NCI-H146 treated with DMSO at 0.1 percent for 48 hours (cell line): ENCODE measurements around the gene GABARAPL2.
"Not testable (repeated sequence)": the region's sequence is repeated elsewhere in the genome, so short reads cannot be mapped to it uniquely, and the experiment has no call there.

Experiments
- DNase-seq: peaks from one replicate; lab custom pipeline; 2025; ENCODE audit not compliant: unreplicated experiment; lab: John Stamatoyannopoulos, UW

The GABARAPL2 gene

DNA sequence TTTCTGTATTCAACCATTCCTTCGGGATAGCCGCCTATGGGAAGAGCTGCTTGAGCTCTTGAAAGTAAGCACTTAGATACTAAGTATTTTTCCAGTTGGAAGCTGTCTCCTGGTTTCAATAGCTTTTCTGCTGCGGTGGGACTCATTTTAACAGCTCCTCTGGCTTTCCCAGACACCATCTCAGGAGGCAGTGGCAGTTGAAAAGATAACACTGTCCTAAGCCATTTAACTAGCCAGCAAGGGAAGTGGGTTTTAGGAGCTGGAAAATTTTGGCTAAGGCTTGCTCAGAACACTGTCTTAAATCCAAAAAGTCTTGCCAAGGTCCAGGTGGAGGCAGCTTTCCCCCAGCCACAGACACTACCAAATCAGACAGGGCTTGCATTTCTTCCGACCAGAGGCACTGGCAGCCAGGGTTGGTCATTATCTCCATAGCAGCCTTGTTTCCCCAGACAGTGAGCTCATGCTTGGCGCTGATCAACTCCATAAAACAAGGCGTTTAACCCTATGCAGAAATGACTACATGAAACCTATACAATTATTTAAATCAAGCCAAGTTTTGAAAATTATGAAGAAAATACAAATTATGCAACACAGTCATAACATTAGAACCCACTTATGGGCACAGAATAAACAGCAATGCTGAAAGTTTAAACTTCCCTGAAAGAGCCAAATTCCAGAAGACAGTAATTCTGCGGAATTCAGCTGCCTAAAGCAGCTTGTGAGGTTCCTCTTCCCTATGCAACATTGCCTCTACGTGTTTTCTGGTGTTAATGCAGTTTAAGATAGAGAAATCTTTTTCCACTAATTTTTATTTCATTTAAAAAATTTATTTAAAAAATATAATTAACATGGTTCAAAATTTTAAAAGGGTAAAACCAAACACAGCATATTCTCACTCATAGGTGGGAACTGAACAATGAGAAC lies 25.0 kb downstream of the GABARAPL2 start:
- DNase-seq, result no peak

DNA sequence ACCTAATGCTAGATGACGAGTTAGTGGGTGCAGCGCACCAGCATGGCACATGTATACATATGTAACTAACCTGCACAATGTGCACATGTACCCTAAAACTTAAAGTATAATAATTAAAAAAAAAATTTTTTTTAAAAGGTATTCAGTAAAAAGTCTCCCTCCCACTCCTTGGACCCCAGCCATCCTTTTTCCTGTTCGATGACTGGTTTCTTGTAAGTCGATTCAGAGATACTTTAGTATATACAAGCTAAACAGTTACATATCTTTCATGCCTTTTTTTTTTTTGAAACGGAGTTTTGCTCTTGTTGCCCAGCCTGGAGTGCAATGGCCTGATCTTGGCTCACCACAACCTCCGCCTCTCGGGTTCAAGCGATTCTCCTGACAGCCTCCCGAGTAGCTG lies 25.7 kb downstream of the GABARAPL2 start:
- DNase-seq, result not testable (repeated sequence)

DNA sequence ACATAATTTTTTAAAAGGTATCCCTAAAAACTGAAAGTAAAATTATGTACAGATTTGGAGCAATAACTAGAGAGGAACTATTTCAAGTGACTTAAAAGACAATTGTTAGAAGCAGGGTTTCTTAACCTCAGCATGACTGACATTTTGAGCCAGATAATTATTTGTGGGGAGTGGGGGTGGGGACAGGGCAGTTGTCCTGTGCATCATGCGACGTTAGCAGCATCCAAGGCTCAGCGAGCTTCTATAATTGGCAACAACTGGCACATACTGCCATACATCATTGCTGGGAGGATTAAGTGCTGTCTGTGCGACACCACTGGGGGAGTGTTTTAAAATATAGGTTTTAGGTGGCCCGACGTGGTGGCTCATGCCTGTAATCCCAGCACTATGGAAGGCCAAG lies 27.1 kb downstream of the GABARAPL2 start:
- DNase-seq, result no peak

DNA sequence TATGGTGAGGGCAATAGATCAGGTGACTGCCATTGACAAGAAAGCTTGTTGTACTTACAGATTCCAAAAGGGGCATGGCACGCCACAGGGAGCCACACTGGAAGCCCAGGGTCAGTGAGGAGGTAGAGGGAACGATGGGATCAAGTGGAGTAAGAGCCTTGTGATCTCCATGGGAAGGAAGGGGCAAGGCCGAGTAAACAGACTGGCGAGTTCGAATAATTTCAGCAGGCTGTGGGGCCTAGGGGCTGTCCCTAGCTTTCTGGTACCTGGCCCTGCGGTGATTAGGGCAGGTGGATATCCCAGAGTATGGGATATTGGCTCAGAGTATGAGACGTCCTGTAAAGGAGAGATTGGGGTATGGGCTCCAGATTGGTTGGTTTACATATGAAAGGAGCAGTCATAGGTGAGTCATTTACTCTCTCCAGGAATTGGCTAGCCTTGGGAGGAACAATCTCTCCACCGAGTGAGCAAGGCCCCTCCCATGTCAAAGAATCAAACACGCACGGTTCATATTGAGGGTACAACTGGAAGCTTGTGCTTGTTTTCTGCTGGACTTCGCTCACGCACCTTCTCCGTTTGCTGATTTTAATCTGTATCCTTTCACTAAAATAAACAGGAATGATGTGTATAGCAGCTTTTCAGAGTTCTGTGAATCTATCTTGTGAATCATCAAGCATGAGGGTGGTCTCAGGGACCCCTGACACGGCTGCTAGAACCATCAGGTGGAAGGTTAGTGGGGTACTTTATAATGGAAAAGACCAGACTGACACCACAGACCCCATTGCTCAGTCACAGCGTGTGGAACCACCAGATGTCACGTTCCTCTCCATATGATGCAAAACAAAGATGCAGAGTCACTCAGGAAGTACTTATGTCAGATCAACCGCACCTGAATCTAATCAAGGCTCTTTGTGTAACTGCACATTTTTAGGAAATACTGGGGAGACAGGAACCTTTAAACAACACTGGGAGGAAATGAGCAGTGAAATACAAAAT lies 27.9 kb downstream of the GABARAPL2 start:
- DNase-seq, result no peak

DNA sequence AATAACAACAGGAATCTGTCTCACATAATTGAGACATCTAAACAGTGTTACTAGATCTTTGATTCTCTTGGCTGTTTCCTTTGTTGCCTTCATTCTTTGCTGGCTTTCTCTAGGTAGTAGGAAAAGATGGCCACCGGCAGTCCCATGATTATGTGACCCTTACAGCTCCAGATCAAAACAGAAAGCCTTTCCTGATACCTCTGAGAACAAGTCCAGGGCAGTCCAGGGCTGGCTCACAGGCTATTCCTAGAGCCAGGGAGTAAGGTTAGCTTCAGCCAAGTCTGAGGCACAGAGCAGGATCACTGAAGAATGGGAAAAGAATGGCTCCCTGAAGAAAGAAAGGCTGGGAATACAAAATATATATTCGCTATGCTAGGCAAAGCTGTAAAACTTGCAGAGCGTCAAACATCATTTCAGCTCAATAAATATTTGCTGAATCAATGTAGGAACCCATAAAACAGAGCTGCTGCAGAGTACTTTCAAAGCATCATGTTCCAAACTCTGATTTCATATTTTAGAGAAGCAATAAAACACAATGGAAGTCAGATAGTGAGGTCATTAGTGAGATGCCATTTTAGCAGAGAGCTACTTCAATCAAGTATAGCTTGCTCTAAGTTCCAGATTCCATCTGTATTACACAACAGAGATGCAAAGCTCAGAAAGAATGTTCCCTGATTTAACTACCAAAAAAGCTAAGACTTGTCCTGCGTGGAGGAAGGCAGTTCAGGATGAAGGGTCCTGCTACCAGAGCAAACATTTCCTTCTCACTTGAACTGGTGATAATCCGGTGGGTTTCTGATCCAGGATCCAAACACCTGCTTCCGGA lies 33.5 kb downstream of the GABARAPL2 start:
- DNase-seq, result no peak

DNA sequence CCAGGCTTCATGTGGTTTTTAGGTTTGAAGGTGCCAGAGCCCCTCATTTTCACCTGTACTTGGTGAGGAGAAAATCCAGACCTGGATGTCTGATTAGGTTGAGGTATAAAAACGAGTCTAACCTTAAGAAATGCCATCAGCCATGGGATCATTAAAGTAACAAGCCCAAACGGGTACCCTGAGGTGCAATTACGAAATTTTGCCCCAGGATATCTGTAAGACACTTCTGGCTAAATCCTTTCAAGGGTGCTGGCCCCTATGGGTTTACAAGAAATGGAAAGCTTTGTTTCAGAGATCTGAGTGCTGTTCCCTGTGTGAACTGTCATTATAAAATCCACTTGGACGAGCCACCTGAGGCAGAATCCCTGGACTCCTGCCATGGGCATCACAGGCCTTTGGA lies 37.1 kb downstream of the GABARAPL2 start:
- DNase-seq, result no peak

DNA sequence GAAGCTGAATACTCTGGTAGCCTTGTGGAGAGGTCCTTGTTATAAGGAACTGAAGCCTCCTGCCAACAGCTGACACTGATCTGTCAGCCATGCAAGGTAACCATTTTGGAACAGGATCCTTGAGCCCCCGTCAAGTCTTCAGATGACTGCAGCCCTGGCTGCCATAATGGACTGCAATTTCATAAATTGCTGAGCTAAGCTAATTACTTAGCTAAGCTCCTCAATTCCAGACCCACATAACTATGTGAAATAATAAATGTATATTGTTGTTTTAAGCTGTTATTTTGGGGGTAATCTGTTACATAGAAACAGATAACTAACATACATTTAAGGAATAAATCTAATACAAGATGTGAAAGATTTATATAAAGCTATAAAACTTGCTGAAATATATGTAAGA lies 40.3 kb downstream of the GABARAPL2 start:
- no peak for DNase-seq

DNA sequence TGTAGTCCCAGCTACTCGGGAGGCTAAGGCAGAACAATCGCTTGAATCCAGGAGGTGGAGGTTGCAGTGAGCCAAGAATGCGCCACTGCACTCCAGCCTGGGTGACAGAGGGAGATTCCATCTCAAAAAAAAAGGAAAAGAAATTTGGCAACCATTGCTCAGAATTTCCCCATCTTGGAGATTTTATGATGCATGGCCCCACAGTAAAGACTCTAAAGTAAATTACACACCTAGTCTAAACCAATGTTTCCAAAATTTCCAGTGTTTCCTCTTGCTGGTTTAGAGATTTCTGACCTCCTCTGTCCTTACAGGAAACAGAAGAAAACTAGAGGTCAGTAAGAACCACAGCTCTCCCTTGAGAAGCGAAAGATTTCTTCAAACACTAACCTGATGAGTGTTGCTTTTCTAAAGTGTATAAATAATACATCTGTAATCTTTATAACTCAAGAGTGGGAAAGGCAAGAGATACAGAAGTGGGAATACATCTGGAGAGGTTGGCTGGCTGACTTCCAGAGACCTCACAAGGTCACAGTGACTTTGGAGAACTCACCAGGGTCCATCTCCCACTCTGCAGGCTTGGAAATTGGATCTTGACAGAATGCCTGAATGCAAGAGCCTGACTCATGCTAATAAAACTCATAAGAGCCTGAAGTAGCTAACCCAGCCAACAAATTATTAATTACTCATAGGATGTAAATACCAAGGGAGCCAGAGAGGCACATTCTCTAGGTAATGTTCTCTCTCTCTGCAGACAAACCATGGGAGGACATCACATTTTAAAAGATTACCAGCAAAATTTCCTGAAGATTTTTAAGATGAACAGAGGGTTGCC lies 48.1 kb downstream of the GABARAPL2 start:
- no peak for DNase-seq

DNA sequence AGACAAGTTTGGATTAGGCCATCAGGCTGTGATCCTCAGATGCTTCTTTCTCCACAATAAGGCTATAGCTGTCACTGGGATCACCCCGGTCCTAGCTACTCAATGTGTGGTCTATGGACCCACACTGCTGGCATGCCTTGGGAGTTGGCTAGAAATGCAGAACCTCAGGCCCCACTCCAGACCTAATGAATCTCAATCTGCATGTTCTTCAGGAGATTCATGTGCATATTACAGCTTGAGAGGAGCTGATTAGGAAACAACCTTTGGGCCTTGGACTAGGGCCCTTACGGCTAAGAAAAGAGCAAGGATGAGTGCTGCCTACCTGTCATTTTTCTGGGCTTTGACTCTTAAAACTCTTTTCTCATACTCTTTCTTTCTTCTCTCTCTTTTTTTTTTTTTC lies 49.4 kb downstream of the GABARAPL2 start:
- DNase-seq, result no peak

DNA sequence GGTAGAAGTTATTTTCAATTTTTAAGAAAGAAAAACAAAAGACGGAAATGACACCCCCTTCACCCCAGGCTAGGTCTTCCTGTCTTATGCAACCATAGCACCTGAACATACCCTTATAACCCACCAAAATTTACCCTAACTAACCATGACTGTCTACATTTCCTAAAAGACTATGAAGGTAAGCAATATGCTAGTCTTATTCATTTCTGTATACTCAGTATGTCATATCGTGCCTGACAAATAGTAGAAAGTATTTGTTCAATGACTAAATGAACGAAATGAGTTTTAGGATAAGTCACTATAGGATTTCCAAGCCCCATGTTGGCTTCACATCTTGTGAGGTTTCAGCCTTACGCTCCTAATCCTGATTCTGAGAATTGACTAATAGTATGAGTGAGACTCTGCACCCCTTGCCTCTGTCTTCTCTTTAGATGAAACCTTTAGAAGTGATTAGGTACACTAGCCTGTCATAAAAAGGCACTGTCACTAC lies 50.4 kb downstream of the GABARAPL2 start:
- no peak for DNase-seq

DNA sequence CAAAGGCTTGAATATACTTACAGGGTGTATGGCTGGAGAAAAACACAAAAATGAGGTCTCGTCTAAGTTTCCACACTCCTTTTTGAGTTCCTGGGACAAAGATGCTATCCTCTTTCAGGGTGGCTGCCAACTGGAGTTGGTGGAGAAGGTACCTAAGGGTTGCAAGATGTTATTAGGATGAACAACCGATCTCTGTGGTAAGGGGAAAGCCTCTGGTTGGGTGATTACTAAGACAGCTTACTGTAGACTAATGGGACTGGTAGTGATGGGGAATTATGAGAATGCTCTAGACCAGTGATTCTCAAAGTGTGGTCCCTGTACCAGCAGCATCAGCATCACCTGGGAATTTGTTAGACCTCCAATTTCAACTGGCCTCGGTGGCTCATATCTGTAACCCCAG lies 50.9 kb downstream of the GABARAPL2 start:
- no peak for DNase-seq

DNA sequence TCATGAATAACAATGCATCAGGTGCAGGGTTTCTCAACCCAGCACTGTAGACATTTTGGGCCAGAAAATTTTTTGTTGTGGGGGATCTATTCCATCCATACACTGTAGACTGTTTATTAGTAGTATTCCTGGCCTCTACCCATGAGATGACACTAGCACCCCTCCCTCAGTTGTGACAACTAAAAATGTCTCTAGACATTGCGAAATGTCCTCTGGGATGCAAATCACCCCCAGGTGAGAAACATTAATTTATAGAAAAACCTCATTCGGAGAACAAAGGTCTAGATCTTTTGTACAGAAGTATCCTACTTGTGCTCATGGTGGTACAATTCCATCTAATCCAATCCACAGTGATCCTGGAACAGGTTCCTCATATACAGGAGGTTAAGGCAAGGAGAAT lies 52.6 kb downstream of the GABARAPL2 start:
- DNase-seq, result no peak

DNA sequence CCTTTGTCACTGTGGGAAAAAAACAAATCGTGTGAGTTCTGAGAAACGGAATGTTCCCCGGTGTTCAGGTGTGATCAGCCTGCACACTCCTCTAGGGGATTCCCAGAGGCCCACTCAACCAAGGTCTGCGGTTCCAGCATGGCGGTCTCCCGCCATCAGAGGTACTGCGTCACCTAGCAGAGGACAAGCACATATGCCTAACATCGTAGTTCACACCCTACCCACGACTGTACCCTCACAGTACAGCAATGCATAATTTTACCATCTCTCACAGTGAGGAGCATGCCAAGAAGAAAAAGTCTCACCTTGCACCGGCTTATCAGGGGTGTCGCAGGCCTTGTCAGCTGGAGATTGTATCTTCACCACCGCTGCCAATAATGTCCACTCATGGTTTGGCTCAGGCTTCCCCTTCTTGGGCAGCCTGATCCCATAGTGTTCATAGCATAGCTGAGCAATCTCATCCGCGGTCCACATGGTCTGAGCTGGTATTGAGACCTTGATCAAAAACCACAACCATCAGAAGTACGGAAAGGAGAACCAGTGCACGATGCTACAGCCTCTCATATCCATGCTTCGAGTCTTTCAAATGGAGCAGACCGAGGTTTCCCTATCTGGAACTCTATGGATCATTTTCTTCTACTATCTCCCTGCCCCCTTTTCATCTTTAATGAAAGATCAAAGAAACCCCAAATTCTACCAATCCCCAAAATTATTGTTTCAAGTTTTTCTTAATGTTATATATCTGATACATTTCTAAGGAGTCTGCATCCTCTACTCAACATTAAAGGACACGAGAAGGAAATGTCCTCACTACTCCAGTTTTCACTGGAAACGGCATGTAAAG lies 54.4 kb downstream of the GABARAPL2 start:
- no peak for DNase-seq

DNA sequence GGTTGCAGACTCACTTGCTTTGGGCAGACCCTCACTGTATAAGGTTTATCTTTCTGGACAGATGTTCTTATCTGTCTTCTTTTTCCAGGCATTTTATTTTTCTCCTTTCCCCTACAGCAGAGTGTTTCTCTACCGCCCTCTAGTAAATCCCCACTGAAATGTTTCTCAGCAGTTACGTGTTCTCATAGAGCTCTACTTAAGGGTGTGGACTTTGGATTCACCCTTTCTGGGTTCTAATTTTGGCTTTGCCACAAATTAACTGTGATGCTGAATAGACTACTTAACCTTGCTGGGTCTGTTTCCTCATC lies 54.9 kb downstream of the GABARAPL2 start:
- no peak for DNase-seq

DNA sequence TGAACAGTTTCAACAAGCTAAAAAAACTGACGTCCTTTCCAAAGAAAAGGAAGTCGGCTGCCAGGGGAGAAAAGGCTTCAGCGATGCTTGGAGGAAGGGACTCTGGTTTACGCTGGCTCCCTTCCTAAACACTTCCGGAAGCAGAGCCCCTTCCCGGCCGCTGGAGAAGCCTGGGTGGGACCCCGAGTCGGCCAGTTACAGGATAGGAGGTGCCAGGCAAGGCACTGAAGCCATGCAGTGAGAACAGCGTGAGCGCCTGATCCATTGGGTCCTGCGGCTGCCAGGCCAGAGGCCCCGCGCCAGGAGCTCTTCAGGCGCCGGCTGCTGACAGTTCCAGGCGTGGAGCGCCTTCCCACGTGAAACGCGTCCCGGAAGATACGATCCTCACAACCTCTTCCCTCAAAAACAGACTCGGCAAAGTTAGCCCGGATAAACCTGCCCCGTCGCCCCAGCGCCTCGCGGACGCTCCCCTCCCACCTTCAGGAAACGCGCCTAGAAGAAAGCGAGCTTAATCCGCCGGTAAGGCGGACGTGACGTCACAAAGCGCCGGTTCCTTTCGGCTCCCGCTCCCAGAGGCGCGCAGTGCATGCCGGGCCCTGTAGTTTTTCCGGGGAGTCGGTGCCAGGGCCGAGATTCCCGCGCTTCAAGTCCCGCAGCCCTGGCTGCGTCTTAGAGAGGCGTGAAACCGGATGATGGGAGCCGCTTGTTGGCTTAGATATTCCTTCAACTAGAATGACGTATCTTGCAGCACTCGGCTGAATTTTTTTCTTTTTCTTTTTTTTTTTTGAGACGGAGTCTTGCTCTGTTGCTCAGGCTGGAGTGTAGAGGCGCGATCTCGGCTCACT lies 56.8 kb downstream of the GABARAPL2 start, which contains the start of gene ADAT1:
ADAT1 (minus strand) TSS at position 521 of the 845 bp plus-strand sequence. CDS start 2,482 bp downstream, outside the sequence.
- peak; percentile 78 for DNase-seq

DNA sequence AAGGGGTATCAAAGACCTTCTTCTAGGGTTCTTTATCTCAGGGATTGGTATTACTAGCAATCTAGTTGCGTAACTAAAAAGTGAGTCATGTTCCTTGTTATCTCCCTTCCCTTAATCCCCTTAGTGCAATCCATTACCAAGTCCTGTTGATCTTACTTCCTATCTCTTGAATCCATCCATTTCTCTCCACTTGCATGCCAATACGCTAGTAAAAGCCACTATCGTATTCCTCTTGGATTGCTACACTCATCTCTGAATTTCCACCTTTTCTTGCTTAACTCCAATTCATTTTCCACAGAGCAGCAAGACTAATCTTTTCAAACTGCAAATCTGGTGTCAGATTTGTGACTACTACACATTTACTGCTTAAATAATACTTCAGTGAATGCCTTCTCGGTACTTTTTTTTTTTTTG lies 58.7 kb downstream of the GABARAPL2 start:
- no peak for DNase-seq

DNA sequence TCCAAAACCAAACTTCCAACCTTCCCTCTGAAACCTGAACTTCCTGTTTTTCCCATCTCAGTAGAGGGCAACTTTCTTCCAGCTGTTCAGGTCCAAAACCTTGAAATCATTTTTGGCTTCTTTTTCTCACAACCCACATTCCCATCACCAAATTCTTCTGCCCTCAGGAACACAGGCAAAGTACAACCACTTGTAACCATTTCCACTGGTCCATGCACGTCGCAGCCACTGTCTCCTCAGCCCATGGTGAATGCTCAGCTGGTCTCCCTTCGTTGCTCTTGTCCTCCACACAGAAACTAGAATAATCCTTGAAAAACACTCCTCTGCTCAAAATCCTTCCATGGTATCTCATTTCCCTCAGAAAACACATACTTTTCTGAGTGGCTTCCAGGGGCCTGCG lies 60.6 kb downstream of the GABARAPL2 start:
- DNase-seq, result no peak
